NCI-H2029 (cell line): ENCODE data around the gene PCNX3.
A peak's percentile ranks its signal among the peaks of the same experiment; 100 is the strongest.
"Not testable (repeated sequence)": the region's sequence is repeated elsewhere in the genome, so short reads cannot be mapped to it uniquely, and the experiment has no call there.

ENCODE experiments used
- DNase-seq: peaks from one replicate; lab custom pipeline; 2025; lab: John Stamatoyannopoulos, UW

Gene PCNX3

GRCh38 chr11:65654375-65655349 is 39.1 kb downstream of the PCNX3 start:
- DNase-seq: no peak

- DNase-seq: no peak
Observed at GRCh38 chr11:65655570-65656332, 40.2 kb downstream of the PCNX3 start.

- no peak for DNase-seq
Observed at GRCh38 chr11:65657426-65657825, 41.9 kb downstream of the PCNX3 start.

- DNase-seq: no peak
Observed at GRCh38 chr11:65658174-65659021, 42.8 kb downstream of the PCNX3 start.

- no peak for DNase-seq
Observed at GRCh38 chr11:65660038-65660437, 44.5 kb downstream of the PCNX3 start.

GRCh38 chr11:65660908-65661307 is 45.3 kb downstream of the PCNX3 start:
- DNase-seq: not testable (repeated sequence)

GRCh38 chr11:65661599-65662246 is 46.1 kb downstream of the PCNX3 start:
- DNase-seq: no peak

GRCh38 chr11:65662247-65662798 is 46.7 kb downstream of the PCNX3 start:
- DNase-seq: no peak

- peak; percentile 85 for DNase-seq
Observed at GRCh38 chr11:65662799-65663638, 47.4 kb downstream of the PCNX3 start, which contains the start of gene RELA. Gene RELA, minus strand, starts transcription at chr11:65662916. Its CDS starts 84 bp downstream, at chr11:65662832.

GRCh38 chr11:65663639-65664200 is 48.1 kb downstream of the PCNX3 start:
- no peak for DNase-seq

- DNase-seq: no peak
Observed at GRCh38 chr11:65672180-65672860, 56.7 kb downstream of the PCNX3 start.

GRCh38 chr11:65672982-65673381 is 57.4 kb downstream of the PCNX3 start:
- no peak for DNase-seq

- DNase-seq: no peak
Observed at GRCh38 chr11:65680192-65680743, 64.7 kb downstream of the PCNX3 start.

GRCh38 chr11:65683480-65683879 is 67.9 kb downstream of the PCNX3 start:
- not testable (repeated sequence) for DNase-seq

GRCh38 chr11:65685981-65686380 is 70.4 kb downstream of the PCNX3 start:
- no peak for DNase-seq
